H1 (cell line): ENCODE results near the gene LTF. TPM values are rescaled to one million over a fixed set of nuclear protein-coding genes. Genes with fewer than 3 reads are reported as not detected.

Experiments used
- EGR1 ChIP-seq: IDR thresholded peaks from 2 replicates; pipeline ENCODE4 v1.6.1; 2011; ENCODE audit warnings: low read depth, low read length, borderline replicate concordance
- HDAC2 ChIP-seq, 2 experiments: fragments of 300-600 bp in 1 of 2; sonication (generic) in 1 of 2; IDR thresholded peaks; 2 replicates each; pipeline ENCODE4 v1.6.1; 2011 to 2012; ENCODE audit warnings: low read depth in 2 of 2, low read length in 2 of 2, mild to moderate bottlenecking in 2 of 2, moderate library complexity in 2 of 2, borderline replicate concordance in 1 of 2, inconsistent platforms in 1 of 2
- SP2 ChIP-seq: IDR thresholded peaks from 2 replicates; pipeline ENCODE4 v1.6.1; 2012; ENCODE audit warnings: mild to moderate bottlenecking, low read length, inconsistent platforms
- polyA plus RNA-seq, 7 experiments: library from polyadenylated mRNA; depleted of rRNA in 3 of 7; stranded (reverse) in 5 of 7; unstranded in 2 of 7; fragments of >200 nt in 5 of 7; fragments of 200-250 nt in 2 of 7; gene quantifications; 1 replicate in 5 of 7; 2 replicates in 1 of 7; 4 replicates in 1 of 7; pipeline versions ENCODE4 v1.2.1 to v1.2.3, GENCODE V29; 2011 to 2013; ENCODE audit warnings: missing spikeins in 2 of 7, mixed read lengths in 2 of 7
- total RNA-seq: library from RNA; stranded (reverse); fragmentation: NEBNext Ultra II Directional; extraction: Animal tissue kit (Norgen Biotek cat#: 25700); gene quantifications from 2 replicates; pipeline ENCODE4 v1.2.1, GENCODE V29; 2021

Gene LTF
- total and polyA plus RNA-seq, 2 of the 8 experiments (the other 6 are each of a cell fraction or from before 2014, with no cell fraction given), result 0.23 to 0.99 TPM

GRCh38 chr3:46460051-46460450 is 4.7 kb downstream of the LTF start (continued):
- TF ChIP-seq HDAC2 (IDR thresholded peaks at IDR 0.05; ENCODE audit: borderline replicate concordance in 1 of 2, low read depth in 2 of 2, low read length in 2 of 2) (no peak), SP2 (no peak), EGR1 (no peak)
- TF ChIP-seq, all 59 proteins: peak for 0
